ENCODE measurements around the gene ARID4B. TPM values are rescaled to one million over a fixed set of nuclear protein-coding genes. Genes with fewer than 3 reads are reported as not detected.
A peak's percentile ranks its signal among the peaks of the same experiment; 100 is the strongest.

Gene ARID4B
- total RNA-seq, 1 experiment from 2014 or later = 34.0 TPM

GRCh38 chr1:235272851-235273250, 55.1 kb downstream of the ARID4B start:
- Histone ChIP-seq H3K9ac (ENCODE audit: extremely low read depth, insufficient read length, low read length) (no peak overlapping the region), H3K18ac (ENCODE audit: insufficient read length, low read depth, low read length) (no peak overlapping the region), H3K4ac (ENCODE audit: low read depth, low read length) (no peak overlapping the region), H3K79me2 (ENCODE audit: insufficient read depth, low read length) (peaks cover 28% of the 10 kb centered on the region), H3K27me3 (ENCODE audit: insufficient read depth, low read length) (no peaks in the 10 kb centered on the region), H4K8ac (replicated peaks; ENCODE audit: insufficient read length, low read depth, low read length) (no peak overlapping the region), H3T11ph (ENCODE audit: low read length) (no peak overlapping the region), H3K9me3 (ENCODE audit: control insufficient read depth, low read depth, low read length) (no peaks in the 10 kb centered on the region), H2BK120ac (ENCODE audit: low read depth, low read length, poor library complexity, severe bottlenecking) (no peak overlapping the region), H3K56ac (ENCODE audit: insufficient read length, low read depth, low read length) (no peak overlapping the region), H4K91ac (ENCODE audit: insufficient read length, low read depth, low read length) (no peak overlapping the region), H2BK12ac (ENCODE audit: insufficient read length, low read depth, low read length) (no peak overlapping the region), H3K4me2 (ENCODE audit: insufficient read depth, insufficient read length, low read length) (no peak overlapping the region), H2AK5ac (ENCODE audit: insufficient read length, low read length) (no peak overlapping the region), H2BK5ac (ENCODE audit: insufficient read length, low read length) (no peak overlapping the region), H3K23me2 (ENCODE audit: insufficient read length, low read depth, low read length, poor library complexity, severe bottlenecking) (no peaks in the 10 kb centered on the region), H3K14ac (ENCODE audit: insufficient read depth, low read length) (no peak overlapping the region), H3K27ac (ENCODE audit: insufficient read length, low read depth, low read length) (no peak overlapping the region), H2BK15ac (ENCODE audit: low read depth, low read length) (no peak overlapping the region), H4K5ac (ENCODE audit: insufficient read length, low read depth, low read length) (no peak overlapping the region), H3K23ac (ENCODE audit: insufficient read length, low read depth, low read length) (no peak overlapping the region), H2BK20ac (ENCODE audit: low read depth, low read length, poor library complexity, severe bottlenecking) (no peak overlapping the region), H2AFZ (ENCODE audit: low read length) (no peak overlapping the region), H3K79me1 (ENCODE audit: insufficient read depth, low read depth, low read length, poor library complexity, severe bottlenecking) (no peaks in the 10 kb centered on the region), H3K4me1 (ENCODE audit: insufficient read depth, low read length) (no peaks in the 10 kb centered on the region), H4K20me1 (ENCODE audit: control insufficient read depth, insufficient read depth, insufficient read length) (no peaks in the 10 kb centered on the region)
- no peak overlapping the region; a peak in 1 of 5 replicates for H3K4me3 Mint-ChIP-seq
- no CpG with 5 or more reads among the region's 4 CpGs for WGBS (ENCODE audit: extremely low coverage, insufficient read length, low lambda C conversion rate)
- no peaks in the 10 kb centered on the region for H3K27me3 Mint-ChIP-seq (ENCODE audit: low read depth)
- H3K9me3 Mint-ChIP-seq = no peaks in the 10 kb centered on the region
- DNase-seq = no peak
- peaks cover 0 to 4% (median 0%) of the 10 kb centered on the region in 3 experiments; a peak in 3 of 7 replicates for H3K36me3 Mint-ChIP-seq (ENCODE audit: insufficient read depth in 1 of 3, low read depth in 3 of 3)
- no peak for TF ChIP-seq CTCF (conservative IDR thresholded peaks at IDR 0.05)
- peak overlapping the region in 2 of 3 experiments; percentile 72 to 94; a peak in 4 of 7 replicates for H3K27ac Mint-ChIP-seq
- H3K4me1 Mint-ChIP-seq = peaks cover 22 to 34% of the 10 kb centered on the region in 2 experiments

Measured in H9 (cell line).